Fibroblast of lung (primary cell): ENCODE measurements around the gene CES3. TPM values are rescaled to one million over a fixed set of nuclear protein-coding genes. Genes with fewer than 3 reads are reported as not detected.

ENCODE experiments used
- DNase-seq, 2 donors: peaks; one replicate each; pipeline versions ENCODE4 v3.0.0 to v3.0.0-alpha.2; 2010; ENCODE audit warnings: low read depth in 2 of 2
- H2AFZ ChIP-seq: 2 replicates; pipeline ENCODE4 v1.5.1; 2012; ENCODE audit warnings: low read length, control low read depth, inconsistent platforms
- H3K27ac ChIP-seq: 2 replicates; pipeline ENCODE4 v1.5.1; 2011; ENCODE audit warnings: low read length, control low read depth; ENCODE audit not compliant: insufficient read depth
- H3K27me3 ChIP-seq: 2 replicates; pipeline ENCODE4 v1.5.1; 2011; ENCODE audit warnings: mild to moderate bottlenecking, low read length; ENCODE audit not compliant: control insufficient read depth, insufficient read depth
- H3K36me3 ChIP-seq: 2 replicates; pipeline ENCODE4 v1.5.1; 2011; ENCODE audit warnings: low read length; ENCODE audit not compliant: control insufficient read depth, insufficient read depth
- H3K4me1 ChIP-seq: 2 replicates; pipeline ENCODE4 v1.5.1; 2011; ENCODE audit warnings: low read length; ENCODE audit not compliant: control insufficient read depth, insufficient read depth; ENCODE audit errors: extremely low read depth
- H3K4me2 ChIP-seq: 2 replicates; pipeline ENCODE4 v1.5.1; 2011; ENCODE audit warnings: low read length, control low read depth; ENCODE audit not compliant: insufficient read depth; ENCODE audit errors: extremely low read depth
- H3K4me3 ChIP-seq, 4 experiments: fragments of 200-600 bp in 1 of 4; sonication (generic) in 1 of 4; replicated peaks in 1 of 4; 2 replicates each; pipeline ENCODE4 v1.5.1; 2011 to 2016; ENCODE audit warnings: low read length in 4 of 4, low read depth in 3 of 4, mild to moderate bottlenecking in 3 of 4, control low read depth in 2 of 4, inconsistent platforms in 1 of 4, mixed read lengths in 1 of 4; ENCODE audit not compliant: insufficient read depth in 1 of 4; ENCODE audit errors: control extremely low read depth in 1 of 4
- H3K79me2 ChIP-seq: 2 replicates; pipeline ENCODE4 v1.5.1; 2012; ENCODE audit warnings: mild to moderate bottlenecking, low read length, inconsistent platforms; ENCODE audit not compliant: control insufficient read depth, insufficient read depth
- H3K9ac ChIP-seq: 2 replicates; pipeline ENCODE4 v1.5.1; 2011; ENCODE audit warnings: mild to moderate bottlenecking, low read length, control low read depth; ENCODE audit not compliant: insufficient read depth
- H3K9me3 ChIP-seq: 2 replicates; pipeline ENCODE4 v1.5.1; 2012; ENCODE audit warnings: low read depth, low read length; ENCODE audit not compliant: control insufficient read depth, insufficient read depth
- H4K20me1 ChIP-seq: 2 replicates; pipeline ENCODE4 v1.5.1; 2011; ENCODE audit warnings: low read length; ENCODE audit not compliant: control insufficient read depth, insufficient read depth; ENCODE audit errors: extremely low read depth
- CTCF ChIP-seq, 2 donors: IDR thresholded peaks in 1 of 2; conservative IDR thresholded peaks in 1 of 2; 1 replicate in 1 of 2; 2 replicates in 1 of 2; pipeline ENCODE4 v1.5.1; 2011 to 2012; ENCODE audit warnings: low read length in 2 of 2, control low read depth in 1 of 2, inconsistent platforms in 1 of 2, low read depth in 1 of 2, mild to moderate bottlenecking in 1 of 2
- EZH2 ChIP-seq: IDR thresholded peaks from 2 replicates; pipeline ENCODE4 v1.5.1; 2012; ENCODE audit warnings: low read length, control low read depth, mild to moderate bottlenecking; ENCODE audit errors: missing control alignments
- polyA plus RNA-seq, 2 donors: library from polyadenylated mRNA; depleted of rRNA in 1 of 2; stranded (reverse) in 1 of 2; unstranded in 1 of 2; fragments of >200 nt; gene quantifications; 2 replicates each; pipeline ENCODE4 v1.2.1, GENCODE V29; 2011 to 2012; ENCODE audit warnings: missing spikeins in 1 of 2
- total RNA-seq: library from RNA; depleted of rRNA; stranded (reverse); fragments of >200 nt; gene quantifications from 2 replicates; pipeline ENCODE4 v1.2.1, GENCODE V29; 2014

The CES3 gene
- total and polyA plus RNA-seq, 2 donors (not counting 1 experiment from before 2014, with no cell fraction given) = 0.01 to 1.3 TPM

- Histone ChIP-seq H3K27ac (no peak overlapping the region), H3K9me3 (no peaks in the 10 kb centered on the region), H3K9ac (no peak overlapping the region), H3K4me3 (no peak overlapping the region), H3K79me2 (no peaks in the 10 kb centered on the region), H3K4me2 (no peak overlapping the region), H2AFZ (no peak overlapping the region), H4K20me1 (no peaks in the 10 kb centered on the region), H3K4me1 (no peaks in the 10 kb centered on the region), H3K27me3 (peaks cover 10% of the 10 kb centered on the region), H3K36me3 (peaks cover 16% of the 10 kb centered on the region)
- no peak for TF ChIP-seq EZH2
- TF ChIP-seq CTCF (conservative IDR thresholded peaks at IDR 0.05 in 1 of 2, IDR thresholded peaks at IDR 0.05 in 1 of 2; ENCODE audit: low read depth in 1 of 2, low read length in 2 of 2) = no peak
- DNase-seq = no peak
Measured at GRCh38 chr16:66945939-66946338, 15.1 kb upstream of the CES3 start.

- Histone ChIP-seq H3K36me3 (peaks cover 15% of the 10 kb centered on the region), H3K9ac (no peak overlapping the region), H3K27ac (no peak overlapping the region), H3K4me3 (no peak overlapping the region), H3K9me3 (no peaks in the 10 kb centered on the region), H3K27me3 (peaks cover 10% of the 10 kb centered on the region), H2AFZ (no peak overlapping the region), H3K4me1 (no peaks in the 10 kb centered on the region), H4K20me1 (no peaks in the 10 kb centered on the region), H3K79me2 (no peaks in the 10 kb centered on the region), H3K4me2 (no peak overlapping the region)
- no peak for TF ChIP-seq EZH2
- TF ChIP-seq CTCF (conservative IDR thresholded peaks at IDR 0.05 in 1 of 2, IDR thresholded peaks at IDR 0.05 in 1 of 2; ENCODE audit: low read depth in 1 of 2, low read length in 2 of 2) = no peak
- no peak for DNase-seq
Measured at GRCh38 chr16:66946541-66946940, 14.5 kb upstream of the CES3 start.

GRCh38 chr16:66946974-66947301 lies 14.1 kb upstream of the CES3 start:
- H3K27ac ChIP-seq = no peak overlapping the region
- H3K27me3 ChIP-seq = peaks cover 10% of the 10 kb centered on the region
- H3K4me2 ChIP-seq = no peak overlapping the region
- no peaks in the 10 kb centered on the region for H3K79me2 ChIP-seq
- H3K4me3 ChIP-seq = no peak overlapping the region
- H3K9me3 ChIP-seq = no peaks in the 10 kb centered on the region
- H3K36me3 ChIP-seq = peaks cover 13% of the 10 kb centered on the region
- H3K4me1 ChIP-seq = no peaks in the 10 kb centered on the region
- no peak for TF ChIP-seq CTCF (conservative IDR thresholded peaks at IDR 0.05 in 1 of 2, IDR thresholded peaks at IDR 0.05 in 1 of 2; ENCODE audit: low read depth in 1 of 2, low read length in 2 of 2)
- TF ChIP-seq EZH2 = no peak
- no peaks in the 10 kb centered on the region for H4K20me1 ChIP-seq
- H2AFZ ChIP-seq = no peak overlapping the region
- DNase-seq = no peak
- H3K9ac ChIP-seq = no peak overlapping the region
